Mucosa of stomach (tissue), 1 donor: ENCODE measurements around the gene EP400.
"Not testable (repeated sequence)": the region's sequence is repeated elsewhere in the genome, so short reads cannot be mapped to it uniquely, and the experiment has no call there.

ENCODE experiments used
- H3K27me3 ChIP-seq: one replicate; pipeline ENCODE4 v1.7.0; 2013; ENCODE audit warnings: mild to moderate bottlenecking, low read length; ENCODE audit not compliant: control insufficient read depth, insufficient read depth
- H3K36me3 ChIP-seq: one replicate; pipeline ENCODE4 v1.7.0; 2013; ENCODE audit warnings: low read length; ENCODE audit not compliant: control insufficient read depth, insufficient read depth
- H3K4me1 ChIP-seq: one replicate; pipeline ENCODE4 v1.7.0; 2013; ENCODE audit warnings: mild to moderate bottlenecking, low read length; ENCODE audit not compliant: control insufficient read depth, insufficient read depth
- H3K4me3 ChIP-seq: one replicate; pipeline ENCODE4 v1.7.0; 2013; ENCODE audit warnings: low read length
- H3K9ac ChIP-seq: one replicate; pipeline ENCODE4 v1.7.0; 2013; ENCODE audit warnings: mild to moderate bottlenecking, low read length, moderate library complexity
- H3K9me3 ChIP-seq: one replicate; pipeline ENCODE4 v1.7.0; 2013; ENCODE audit warnings: mild to moderate bottlenecking, low read length, moderate library complexity; ENCODE audit not compliant: control insufficient read depth
- donor health status: Pancreatic carcinoma.

EP400 gene

DNA sequence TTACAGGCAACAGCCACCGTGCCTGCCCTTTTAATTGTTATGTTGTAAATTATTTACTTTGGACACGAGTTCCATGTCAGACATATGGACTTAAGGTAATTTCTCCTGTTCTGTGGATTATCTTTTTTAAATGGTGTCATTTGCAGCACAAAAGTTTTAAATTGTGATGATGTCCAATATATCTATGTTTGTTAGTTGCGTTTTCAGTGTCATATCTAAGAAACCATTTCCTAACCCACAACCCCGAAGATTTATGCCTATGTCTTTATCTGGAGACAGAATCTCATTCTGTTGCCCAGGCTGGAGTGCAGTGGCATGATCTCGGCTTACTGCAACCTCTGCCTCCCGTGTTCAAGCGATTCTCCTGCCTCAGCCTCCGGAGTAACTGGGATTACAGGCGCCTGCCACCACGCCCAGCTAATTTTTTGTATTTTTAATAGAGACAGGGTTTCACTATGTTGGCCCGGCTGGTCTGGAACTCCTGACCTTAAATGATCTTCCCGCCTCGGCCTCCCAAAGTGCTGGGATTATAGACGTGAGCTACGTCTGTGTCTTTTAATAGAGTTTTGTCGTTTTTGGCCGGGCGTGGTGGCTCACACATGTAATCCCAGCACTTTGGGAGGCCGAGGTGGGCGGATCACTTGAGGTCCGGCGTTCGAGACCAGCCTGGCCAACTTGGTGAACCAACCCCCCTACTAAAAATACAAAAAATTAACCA lies 870 bp upstream of the EP400 start:
- H3K27me3 ChIP-seq, H3K36me3 ChIP-seq, H3K4me1 ChIP-seq, H3K9ac ChIP-seq, H3K4me3 ChIP-seq, H3K9me3 ChIP-seq: not testable (repeated sequence)

DNA sequence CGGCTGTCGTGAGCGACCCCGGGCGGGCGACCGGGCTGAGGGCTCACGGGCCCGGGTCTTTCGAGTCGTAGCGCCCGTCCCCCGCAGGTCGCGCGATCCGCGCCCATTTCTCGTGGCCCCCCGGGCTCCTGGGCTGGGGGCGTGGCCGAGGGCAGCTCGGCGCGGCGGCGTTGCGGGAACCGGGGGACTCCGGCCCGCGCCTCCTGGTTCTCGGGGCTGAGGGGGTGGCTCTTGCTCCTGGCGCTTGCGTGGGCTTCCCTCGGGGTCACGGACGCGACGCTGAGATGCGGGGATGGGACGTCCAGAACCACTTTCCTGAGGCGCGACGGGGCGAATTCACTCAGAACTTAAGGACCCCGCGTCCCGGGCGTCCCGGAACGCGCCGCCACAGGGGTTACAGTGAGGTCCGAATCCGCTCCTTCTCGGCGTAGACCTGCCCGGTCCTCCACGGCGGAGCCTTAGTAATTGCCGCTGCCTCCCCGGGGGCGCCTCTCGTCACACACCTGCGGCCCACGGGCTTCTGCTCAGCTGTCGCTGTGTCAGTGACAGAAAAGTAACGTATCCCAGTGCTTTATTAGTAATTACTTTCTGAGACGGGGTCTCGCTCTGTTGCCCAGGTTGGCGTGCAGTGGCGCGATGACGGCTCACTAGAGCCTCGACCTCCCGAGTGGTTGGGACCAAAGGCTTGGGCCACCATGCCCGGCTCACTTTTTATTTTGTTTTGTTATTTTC lies 606 bp downstream of the EP400 start:
- Histone ChIP-seq H3K4me1 (peaks cover 9% of the 10 kb centered on the region), H3K9me3 (no peaks in the 10 kb centered on the region), H3K27me3 (no peaks in the 10 kb centered on the region), H3K9ac (peak overlapping the region; percentile 87), H3K4me3 (peak overlapping the region; percentile 80), H3K36me3 (no peaks in the 10 kb centered on the region)

DNA sequence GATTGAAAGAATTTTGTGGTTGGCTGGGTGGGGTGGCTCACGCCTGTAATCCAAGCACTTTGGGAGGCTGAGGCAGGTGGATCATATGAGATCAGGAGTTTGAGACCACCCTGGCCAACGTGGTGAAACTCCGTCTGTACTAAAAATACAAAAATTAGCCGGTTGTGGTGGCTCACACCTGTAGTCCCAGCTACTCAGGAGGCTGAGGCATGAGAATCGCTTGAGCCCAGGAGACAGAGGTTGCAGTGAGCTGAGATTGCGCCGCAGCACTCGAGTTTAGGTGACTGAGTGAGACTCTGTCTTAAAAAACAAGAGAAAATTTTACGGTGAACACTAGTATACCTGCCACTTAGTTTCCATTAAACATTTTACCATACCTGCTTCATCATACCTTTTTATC lies 4.1 kb downstream of the EP400 start:
- not testable (repeated sequence) for H3K36me3 ChIP-seq, H3K9me3 ChIP-seq, H3K9ac ChIP-seq, H3K4me3 ChIP-seq, H3K27me3 ChIP-seq
- H3K4me1 ChIP-seq, result peaks cover 21% of the 10 kb centered on the region

DNA sequence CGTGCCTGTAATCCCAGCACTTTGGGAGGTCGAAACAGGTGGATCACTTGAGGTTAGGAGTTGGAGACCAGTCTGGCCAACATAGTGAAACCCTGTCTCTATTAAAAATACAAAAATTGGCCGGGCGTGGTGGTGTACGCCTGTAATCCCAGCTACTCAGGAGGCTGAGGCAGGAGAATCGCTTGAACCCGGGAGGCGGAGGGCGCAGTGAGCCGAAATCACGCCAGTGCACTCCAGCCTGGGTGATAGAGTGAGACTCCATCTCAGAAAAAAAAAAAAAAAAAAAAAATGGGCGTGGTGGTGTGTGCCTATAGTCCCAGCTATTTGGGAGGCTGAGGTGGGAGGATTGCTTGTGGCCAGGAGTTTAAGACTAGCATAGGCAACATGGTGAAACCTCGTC lies 4.7 kb downstream of the EP400 start:
- not testable (repeated sequence) for H3K9me3 ChIP-seq, H3K36me3 ChIP-seq, H3K9ac ChIP-seq, H3K4me3 ChIP-seq, H3K27me3 ChIP-seq
- H3K4me1 ChIP-seq, result peaks cover 22% of the 10 kb centered on the region

DNA sequence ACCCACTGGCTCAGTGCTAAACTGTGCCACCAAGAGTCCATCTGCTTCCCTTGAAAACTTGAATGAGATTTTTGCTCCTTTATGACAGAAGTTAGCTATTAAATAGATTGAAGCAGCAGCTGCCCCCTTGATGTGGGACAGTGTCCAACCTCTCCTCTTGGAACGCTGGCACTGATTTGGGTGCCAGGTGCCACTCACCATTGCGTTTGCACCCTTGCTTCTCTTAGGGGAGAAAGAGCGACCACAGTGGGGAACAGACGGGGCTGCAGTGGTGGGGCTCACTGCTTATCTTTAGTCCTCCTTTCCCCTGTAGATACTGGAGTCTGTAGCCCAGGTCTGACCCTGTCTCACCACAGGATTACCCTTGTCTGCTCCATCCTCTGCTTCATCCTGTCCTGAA lies 9.4 kb downstream of the EP400 start:
- H3K36me3 ChIP-seq, result no peaks in the 10 kb centered on the region
- H3K4me3 ChIP-seq, result no peak overlapping the region
- no peak overlapping the region for H3K9ac ChIP-seq
- H3K27me3 ChIP-seq, result no peaks in the 10 kb centered on the region
- H3K9me3 ChIP-seq, result no peaks in the 10 kb centered on the region
- H3K4me1 ChIP-seq, result peaks cover 18% of the 10 kb centered on the region

DNA sequence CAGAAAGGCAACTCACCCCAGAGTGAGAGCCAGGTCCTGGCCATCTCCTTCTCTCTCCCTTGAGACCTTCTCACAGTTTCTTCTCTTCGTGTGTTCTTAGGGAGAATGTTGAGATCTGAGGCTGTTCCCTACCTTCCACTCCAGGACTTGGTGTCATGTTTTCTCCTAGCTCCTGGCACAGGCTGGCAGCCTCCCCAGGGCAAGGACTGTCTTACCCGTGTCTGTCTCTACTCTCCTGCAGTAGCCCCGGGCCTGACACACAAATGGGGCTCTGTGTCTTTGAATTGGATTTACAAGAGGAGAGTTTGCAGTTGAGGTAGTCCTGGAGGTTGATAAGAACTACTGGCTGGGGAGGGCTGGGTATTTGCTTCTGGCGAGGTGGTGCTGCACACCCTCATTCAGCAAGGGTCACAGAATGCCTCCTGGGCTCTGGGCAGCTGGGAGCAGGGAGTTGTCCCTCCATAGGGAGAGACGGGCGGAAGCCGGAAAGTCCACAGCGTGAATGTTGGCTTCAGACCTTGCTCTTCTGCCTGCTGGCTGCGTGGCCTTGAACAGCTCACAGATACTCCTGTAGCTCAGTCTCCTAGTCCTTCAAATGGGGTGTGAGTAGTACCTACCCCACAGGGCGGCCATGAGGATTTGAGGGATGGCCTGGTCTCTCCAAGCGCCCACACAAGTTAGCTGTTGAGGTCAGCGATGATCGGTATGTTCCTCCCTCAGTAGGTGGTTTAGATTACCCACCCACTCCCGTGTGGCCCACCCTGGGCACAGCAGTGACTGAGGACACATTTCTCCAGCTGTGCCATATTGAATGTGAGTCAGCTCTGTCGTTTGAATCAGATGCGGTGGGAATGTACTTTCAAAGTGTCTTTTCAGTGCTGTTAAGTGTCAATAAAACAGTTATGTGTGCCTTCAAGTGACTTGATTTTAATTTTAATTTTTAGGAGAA lies 10.2 kb downstream of the EP400 start:
- Histone ChIP-seq H3K36me3 (no peaks in the 10 kb centered on the region), H3K9me3 (no peaks in the 10 kb centered on the region), H3K27me3 (no peaks in the 10 kb centered on the region), H3K4me1 (peaks cover 18% of the 10 kb centered on the region), H3K4me3 (no peak overlapping the region), H3K9ac (no peak overlapping the region)

DNA sequence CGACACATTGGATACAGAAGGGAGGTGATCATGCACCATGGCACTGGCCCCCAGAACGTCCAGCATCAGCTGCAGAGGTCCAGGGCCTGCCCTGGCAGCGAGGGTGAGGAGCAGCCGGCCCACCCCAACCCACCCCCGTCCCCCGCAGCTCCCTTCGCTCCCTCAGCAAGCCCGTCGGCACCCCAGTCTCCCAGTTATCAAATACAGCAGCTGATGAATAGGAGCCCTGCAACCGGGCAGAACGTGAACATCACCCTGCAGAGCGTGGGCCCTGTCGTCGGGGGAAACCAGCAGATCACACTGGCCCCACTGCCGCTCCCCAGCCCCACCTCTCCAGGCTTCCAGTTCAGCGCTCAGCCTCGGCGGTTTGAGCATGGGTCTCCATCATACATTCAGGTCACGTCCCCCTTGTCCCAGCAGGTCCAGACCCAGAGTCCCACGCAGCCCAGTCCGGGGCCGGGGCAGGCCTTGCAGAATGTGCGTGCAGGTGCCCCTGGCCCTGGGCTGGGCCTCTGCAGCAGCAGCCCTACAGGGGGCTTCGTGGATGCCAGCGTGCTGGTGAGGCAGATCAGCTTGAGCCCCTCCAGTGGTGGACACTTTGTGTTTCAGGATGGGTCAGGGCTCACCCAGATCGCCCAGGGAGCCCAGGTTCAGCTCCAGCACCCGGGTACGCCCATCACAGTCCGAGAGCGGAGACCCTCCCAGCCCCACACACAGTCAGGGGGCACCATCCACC lies 11.0 kb downstream of the EP400 start:
- H3K4me1 ChIP-seq, result peaks cover 17% of the 10 kb centered on the region
- H3K36me3 ChIP-seq, H3K9me3 ChIP-seq, H3K27me3 ChIP-seq, H3K9ac ChIP-seq, H3K4me3 ChIP-seq: not testable (repeated sequence)

DNA sequence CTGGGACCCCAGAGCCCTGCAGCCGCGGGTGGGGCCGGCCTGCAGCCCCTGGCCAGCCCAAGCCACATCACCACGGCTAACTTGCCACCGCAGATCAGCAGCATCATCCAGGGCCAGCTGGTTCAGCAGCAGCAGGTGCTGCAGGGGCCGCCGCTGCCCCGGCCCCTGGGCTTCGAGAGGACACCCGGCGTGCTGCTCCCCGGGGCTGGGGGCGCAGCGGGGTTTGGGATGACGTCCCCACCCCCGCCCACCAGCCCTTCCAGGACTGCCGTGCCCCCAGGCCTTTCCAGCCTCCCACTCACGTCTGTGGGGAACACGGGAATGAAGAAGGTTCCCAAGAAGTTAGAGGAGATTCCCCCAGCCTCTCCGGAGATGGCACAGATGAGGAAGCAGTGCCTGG lies 11.6 kb downstream of the EP400 start:
- not testable (repeated sequence) for H3K36me3 ChIP-seq, H3K9ac ChIP-seq, H3K4me3 ChIP-seq, H3K9me3 ChIP-seq, H3K27me3 ChIP-seq
- H3K4me1 ChIP-seq, result peaks cover 12% of the 10 kb centered on the region

DNA sequence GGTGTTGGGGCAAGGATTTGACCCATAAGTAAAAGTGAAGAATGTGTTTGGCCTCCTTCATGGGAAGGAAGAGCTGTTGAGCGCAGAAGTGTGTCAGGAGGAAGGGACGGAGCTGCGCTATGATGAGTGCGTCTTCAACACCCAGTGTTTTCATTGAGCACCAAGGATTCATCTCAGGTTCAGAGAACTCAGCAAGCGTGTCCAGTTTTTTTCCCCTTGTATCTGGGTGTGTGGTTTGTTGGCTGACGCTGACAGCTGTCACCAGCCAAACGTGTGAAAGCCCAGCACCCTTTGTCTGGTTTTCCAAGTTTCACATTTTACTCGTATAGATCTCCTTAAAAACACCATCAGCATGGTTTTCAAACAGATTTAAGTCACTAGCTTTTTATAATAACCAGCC lies 12.3 kb downstream of the EP400 start:
- Histone ChIP-seq H3K4me1 (peaks cover 12% of the 10 kb centered on the region), H3K4me3 (no peak overlapping the region), H3K9me3 (no peaks in the 10 kb centered on the region), H3K27me3 (no peaks in the 10 kb centered on the region), H3K36me3 (no peaks in the 10 kb centered on the region), H3K9ac (no peak overlapping the region)

DNA sequence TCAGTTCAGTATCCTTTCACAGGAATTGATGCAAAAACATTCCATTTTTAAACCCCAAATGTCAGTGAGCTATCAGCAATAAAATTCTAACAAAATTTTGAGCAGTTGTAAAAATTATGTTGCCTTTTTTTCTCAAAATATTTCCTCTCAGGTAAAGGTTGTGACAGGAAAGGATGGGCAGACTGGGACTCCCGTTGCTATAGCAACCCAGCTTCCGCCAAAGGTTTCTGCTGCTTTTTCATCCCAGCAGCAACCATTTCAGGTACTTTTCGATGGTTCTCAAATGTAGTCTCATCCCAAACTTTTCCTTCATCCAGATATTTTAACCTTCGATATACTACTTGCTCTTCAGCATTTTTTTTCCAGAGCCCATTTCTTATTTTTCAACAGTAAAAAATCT lies 13.6 kb downstream of the EP400 start:
- H3K9ac ChIP-seq, result no peak overlapping the region
- no peaks in the 10 kb centered on the region for H3K36me3 ChIP-seq
- H3K4me1 ChIP-seq, result peaks cover 6% of the 10 kb centered on the region
- H3K27me3 ChIP-seq, result no peaks in the 10 kb centered on the region
- H3K4me3 ChIP-seq, result no peak overlapping the region
- H3K9me3 ChIP-seq, result no peaks in the 10 kb centered on the region

DNA sequence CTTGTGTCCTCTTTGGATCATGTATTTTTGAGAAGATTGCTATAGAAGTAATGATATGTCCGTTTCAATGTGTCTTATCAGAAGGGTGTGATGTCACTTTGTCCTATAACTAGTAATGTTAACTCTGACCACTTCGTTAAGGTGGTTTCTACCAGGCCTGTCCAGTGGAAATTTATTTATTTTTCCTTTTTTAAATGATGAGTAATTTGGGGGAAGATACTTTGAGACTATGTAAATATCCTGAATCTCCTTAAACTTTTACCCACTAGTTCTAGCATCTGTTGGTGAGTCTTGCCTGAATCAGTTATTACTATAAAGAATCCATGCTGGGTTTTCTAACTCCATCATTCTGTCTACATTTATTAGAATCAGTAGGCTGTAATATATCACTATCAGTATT lies 15.3 kb downstream of the EP400 start:
- no peak overlapping the region for H3K9ac ChIP-seq
- H3K36me3 ChIP-seq, result no peaks in the 10 kb centered on the region
- no peaks in the 10 kb centered on the region for H3K4me1 ChIP-seq
- H3K27me3 ChIP-seq, result no peaks in the 10 kb centered on the region
- no peaks in the 10 kb centered on the region for H3K9me3 ChIP-seq
- no peak overlapping the region for H3K4me3 ChIP-seq
